HG03025 (cell line): ENCODE measurements around the gene PATE3.

Experiments
- ATAC-seq: cut with Tn5 transposase; IDR thresholded peaks from one replicate; pipeline ENCODE4 v1.9.1; 2021; ENCODE audit warnings: mild to moderate bottlenecking, moderate library complexity; ENCODE audit not compliant: unreplicated experiment, low FRiP score

PATE3 gene, protein sequence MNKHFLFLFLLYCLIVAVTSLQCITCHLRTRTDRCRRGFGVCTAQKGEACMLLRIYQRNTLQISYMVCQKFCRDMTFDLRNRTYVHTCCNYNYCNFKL

GRCh38 chr11:125787827-125788226, at the start of gene PATE3:
PATE3 (plus strand) TSS chr11:125788127; CDS start chr11:125788152, 25 bp downstream.
- no peak for ATAC-seq

- no peak for ATAC-seq
Observed at GRCh38 chr11:125740617-125741016, 47.3 kb upstream of the PATE3 start.

DNA sequence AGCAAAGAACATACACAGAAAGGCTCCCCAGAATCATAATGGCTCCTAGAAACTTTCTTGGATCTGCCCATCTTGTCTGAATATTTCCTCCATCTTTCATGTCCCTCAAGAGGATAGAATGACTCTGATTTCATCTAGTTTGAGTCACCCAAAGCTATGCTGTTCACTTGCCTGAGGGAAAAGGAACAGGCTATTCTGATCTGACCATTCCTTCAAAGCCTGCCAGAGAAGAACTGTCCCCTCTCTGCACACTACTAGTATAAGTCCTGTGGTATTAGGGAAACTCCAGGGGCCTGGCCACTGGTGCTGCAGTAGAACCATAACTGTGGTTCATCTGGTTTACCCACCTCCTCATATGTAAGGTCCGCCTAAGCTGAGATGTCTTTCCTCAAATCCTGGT, 44.2 kb upstream of the PATE3 start:
- ATAC-seq, result no peak

DNA sequence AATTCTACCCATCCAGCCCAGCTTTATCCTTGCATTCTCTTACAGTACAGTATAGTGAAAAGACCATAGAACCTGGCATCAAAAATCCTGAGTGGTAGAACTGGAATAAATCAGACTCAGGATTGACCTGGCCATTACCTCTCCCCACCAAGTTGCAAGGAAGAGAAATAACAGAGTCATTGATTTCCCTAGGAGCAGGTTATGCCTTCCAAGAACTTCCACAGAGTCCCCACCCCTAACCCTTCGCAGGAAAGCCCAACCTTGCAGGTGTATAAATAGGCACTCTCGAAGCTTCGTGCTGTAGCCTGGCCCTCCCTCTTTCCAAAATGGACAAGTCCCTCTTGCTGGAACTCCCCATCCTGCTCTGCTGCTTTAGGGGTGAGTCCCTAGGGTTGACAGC, 41.9 kb upstream of the PATE3 start, which contains the start of gene PATE1:
TSS of gene PATE1 (plus strand) at position 301 of the 400 bp plus-strand sequence. CDS start at position 327, 26 bp downstream.
- ATAC-seq, result no peak

DNA sequence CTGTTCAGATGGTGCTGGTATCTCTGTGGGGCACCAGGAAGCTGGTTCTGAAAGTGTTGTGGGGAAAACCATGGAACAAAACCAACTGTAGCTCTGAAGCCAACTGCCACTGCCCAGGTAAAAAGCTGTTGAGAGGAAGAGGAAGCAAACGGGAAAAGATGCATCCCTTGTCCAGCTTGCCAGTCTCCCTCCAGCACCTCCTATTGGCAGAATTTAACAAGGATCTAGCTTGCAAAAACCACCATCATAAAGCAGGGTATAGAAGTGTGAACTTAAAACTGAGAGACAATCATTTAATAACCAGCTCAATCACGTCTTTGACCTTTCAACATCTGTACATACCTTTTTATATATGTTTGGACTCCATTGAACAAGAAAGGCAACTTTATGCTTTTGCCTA, 37.3 kb upstream of the PATE3 start:
- no peak for ATAC-seq

GRCh38 chr11:125756050-125756449, 31.9 kb upstream of the PATE3 start:
- no peak for ATAC-seq

DNA sequence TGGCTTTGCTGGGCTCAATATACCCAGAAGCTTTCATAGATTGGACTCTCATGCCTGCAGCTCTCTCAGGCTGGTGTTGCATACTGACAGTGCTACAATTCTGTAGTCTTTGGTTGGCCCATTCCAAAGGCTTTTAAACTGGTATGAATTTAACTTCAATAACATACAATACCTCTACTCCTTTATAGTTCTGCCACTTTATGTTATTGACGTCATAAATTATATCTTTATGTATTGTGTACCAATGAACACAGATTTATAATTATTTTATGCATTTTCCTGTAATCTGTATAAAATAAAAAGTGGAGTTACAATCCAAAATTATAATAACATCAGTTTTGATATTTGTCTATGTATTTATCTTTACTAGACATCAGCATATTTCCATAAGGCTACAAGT, 25.5 kb upstream of the PATE3 start:
- ATAC-seq, result no peak

GRCh38 chr11:125763483-125763882, 24.4 kb upstream of the PATE3 start:
- ATAC-seq, result no peak

DNA sequence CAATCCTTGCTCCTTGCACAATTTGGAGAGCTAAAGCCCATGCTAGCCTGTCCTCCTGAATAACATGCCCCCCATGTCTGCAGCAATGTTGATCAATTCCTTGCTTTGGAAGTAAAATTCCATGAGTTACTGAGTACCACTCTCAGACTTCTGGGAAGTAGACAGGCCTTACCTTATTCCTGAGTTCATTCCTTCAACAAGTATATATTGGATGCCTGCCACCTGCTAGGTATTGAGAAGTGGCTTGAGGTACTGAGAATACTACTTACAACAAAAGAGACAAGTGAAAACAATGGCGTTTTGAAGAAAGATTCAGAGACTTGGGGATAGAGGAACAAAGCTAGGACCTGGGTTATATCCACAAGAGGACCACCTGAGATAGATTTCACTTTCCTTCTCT, 21.7 kb upstream of the PATE3 start:
- no peak for ATAC-seq

- ATAC-seq, result no peak
Observed at GRCh38 chr11:125768336-125769046, 19.4 kb upstream of the PATE3 start.

DNA sequence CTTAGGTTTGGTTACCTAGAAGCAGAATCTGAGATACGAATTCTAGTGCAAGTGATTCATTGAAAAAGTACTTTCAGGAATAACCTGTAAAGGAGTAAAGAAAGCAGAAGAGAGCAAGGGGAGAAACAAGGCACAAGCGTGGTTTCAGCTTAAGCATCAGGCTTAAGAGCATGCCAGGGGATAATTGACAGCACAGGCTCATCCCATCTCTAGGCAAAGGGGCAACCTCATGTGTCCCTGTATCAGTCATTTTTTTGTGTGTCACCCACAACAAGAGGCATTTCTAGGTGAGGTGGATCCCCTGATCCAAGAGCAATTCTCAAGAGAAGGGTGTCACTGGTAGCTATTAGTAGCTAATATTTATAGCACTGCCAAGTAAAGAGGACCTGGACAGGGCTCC, 17.3 kb upstream of the PATE3 start:
- ATAC-seq, result no peak

GRCh38 chr11:125772834-125773505, 15.0 kb upstream of the PATE3 start:
- ATAC-seq, result no peak

- no peak for ATAC-seq
Observed at GRCh38 chr11:125773516-125773915, 14.4 kb upstream of the PATE3 start.

- no peak for ATAC-seq
Observed at GRCh38 chr11:125777309-125777708, 10.6 kb upstream of the PATE3 start.

GRCh38 chr11:125778728-125779127, 9.2 kb upstream of the PATE3 start, which contains the start of gene PATE2:
PATE2 (minus strand) TSS chr11:125778828; CDS start chr11:125778773, 55 bp downstream.
- ATAC-seq, result no peak

DNA sequence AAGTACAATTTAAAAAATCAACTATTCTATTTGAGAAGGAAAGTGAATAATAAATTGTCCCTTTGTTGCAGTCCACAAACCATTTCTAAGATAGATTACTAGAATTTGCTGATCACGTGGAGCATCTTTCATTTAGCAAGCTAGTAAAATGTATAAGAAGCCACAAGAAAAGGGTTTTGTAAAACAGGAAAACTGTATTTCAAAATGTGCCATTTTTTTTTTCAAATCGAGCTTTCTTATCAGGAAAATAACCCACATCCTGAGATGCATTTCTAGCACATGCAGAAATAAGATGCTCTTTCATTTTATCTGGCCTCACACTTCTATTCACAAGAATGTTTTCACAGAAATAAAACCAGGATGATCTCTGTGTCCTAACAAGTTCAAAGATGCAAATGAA, 3.2 kb upstream of the PATE3 start:
- no peak for ATAC-seq

- ATAC-seq, result no peak
Observed at GRCh38 chr11:125790825-125791224, 2.9 kb downstream of the PATE3 start.

DNA sequence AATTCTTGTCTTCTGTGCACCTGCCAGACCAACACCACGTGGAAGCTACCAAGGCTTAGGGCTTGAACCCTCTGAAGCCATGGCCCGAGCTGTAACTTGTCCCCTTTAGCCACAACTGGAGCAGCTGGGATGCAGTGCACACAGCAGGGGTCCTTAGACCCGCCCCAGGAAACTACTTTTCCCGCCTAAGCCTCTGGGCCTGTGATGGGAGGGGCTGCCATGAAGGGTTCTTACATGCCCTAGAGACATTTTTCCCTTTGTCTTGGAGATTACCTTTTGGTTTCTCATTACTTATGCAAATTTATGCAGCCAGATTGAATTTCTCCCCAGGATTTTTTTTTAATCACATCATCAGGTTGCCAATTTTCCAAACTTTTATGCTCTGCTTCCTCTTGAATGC, 9.7 kb downstream of the PATE3 start:
- ATAC-seq, result no peak

DNA sequence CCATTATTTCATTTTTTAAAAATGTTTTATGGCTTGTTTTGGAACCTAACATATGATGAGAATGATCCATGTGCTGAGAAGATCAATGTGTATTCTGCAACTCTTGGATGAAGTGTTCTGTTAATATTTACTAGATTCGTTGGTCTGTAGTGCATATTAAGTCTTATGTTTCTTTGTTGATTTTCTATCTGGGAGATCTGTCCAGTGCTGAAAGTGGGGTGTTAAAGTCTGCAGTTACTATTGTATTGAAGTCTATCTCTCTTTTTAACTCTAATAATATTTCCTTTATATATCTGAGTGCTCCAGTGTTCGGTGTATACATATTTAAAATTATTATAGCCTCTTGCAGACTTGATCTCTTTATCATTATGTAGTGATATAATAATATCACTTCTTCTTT, 11.9 kb downstream of the PATE3 start:
- ATAC-seq, result no peak

DNA sequence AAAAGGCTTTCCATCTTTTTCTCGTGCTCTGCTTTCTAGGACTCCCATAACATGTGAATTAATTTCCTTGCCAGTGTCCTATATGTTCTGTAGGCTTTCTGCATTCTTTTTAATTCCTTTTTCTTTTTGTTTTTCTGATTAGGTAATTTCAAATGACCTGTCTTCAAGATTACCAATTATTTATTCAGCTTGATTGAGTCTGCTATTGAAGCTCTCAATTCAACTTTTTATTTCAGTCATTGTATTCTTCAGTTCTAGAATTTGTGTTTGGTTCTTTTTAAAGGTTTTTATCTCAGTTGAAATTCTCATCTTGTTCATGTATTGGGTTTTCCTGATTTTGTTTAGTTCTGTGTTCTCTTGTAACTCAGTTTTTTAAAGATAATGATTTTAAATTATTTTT, 14.5 kb downstream of the PATE3 start:
- ATAC-seq, result no peak

DNA sequence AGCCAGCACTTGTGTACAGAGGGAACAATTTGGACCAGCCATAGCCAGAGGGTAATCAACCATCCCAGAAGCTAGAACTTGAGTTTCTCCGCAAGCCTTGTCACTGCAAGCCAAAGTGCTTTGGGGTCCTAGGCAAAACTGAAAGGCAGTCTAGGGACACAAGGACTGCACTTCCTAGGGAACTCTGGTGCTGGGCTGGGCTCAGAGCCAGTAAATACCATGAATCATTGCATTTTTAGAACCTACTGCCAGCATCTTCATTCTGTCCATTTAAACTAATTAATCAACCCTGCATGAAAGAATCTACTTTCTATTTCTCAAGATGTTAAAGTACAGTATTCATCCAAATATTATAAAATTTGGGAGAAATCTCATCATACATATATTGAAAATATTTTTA, 20.0 kb downstream of the PATE3 start:
- no peak for ATAC-seq

- no peak for ATAC-seq
Observed at GRCh38 chr11:125833016-125833415, 45.1 kb downstream of the PATE3 start, which contains the start of gene PATE4. PATE4 (plus strand) TSS chr11:125833316; CDS start chr11:125833360, 44 bp downstream.
